GM19193 (cell line): ENCODE results near the gene EHD3.

Experiments used
- POLR2A ChIP-seq: IDR thresholded peaks from 4 replicates; pipeline ENCODE4 v1.6.1; 2011; ENCODE audit not compliant: insufficient read depth, insufficient read length; ENCODE audit errors: extremely low read depth

Gene EHD3

GRCh38 chr2:31254237-31255203 is 20.6 kb downstream of the EHD3 start:
- no peak for TF ChIP-seq POLR2A

DNA sequence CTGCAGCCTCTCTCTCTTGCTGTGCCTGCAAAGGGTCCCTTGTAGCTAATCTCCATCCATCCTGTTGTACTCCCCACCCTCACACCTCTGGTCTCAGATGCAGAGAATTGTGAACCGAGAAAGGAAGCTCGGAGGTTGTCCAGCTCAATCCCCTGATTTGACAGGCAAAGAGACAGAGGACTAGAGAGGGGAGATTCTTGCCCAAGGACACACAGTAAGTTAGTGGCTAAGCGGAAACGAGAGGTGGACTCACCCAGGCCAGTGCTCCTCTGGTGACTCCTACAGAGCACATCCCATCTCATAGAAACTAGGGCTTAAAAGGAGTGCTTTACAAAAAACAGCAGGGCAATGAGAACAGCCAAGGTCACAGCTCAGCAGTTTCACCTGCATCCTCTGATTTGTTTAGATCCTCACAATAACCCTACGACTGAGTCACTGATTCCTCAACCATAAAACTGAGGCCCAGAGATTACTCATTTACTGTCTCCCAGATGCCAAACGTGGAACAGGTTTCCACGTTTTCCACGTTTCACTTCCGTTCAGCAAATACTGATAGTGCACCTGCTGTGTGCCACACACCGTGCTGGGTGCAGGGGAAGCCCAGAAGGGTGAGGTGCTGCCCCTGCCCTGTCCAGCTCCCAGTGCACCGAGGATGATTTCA is 22.1 kb downstream of the EHD3 start:
- TF ChIP-seq POLR2A, result no peak

GRCh38 chr2:31256611-31257382 is 22.8 kb downstream of the EHD3 start:
- TF ChIP-seq POLR2A, result no peak

GRCh38 chr2:31258351-31258750 is 24.4 kb downstream of the EHD3 start:
- TF ChIP-seq POLR2A, result no peak

- TF ChIP-seq POLR2A, result no peak
These were observed 25.1 kb downstream of the EHD3 start for GRCh38 chr2:31259075-31259474.

DNA sequence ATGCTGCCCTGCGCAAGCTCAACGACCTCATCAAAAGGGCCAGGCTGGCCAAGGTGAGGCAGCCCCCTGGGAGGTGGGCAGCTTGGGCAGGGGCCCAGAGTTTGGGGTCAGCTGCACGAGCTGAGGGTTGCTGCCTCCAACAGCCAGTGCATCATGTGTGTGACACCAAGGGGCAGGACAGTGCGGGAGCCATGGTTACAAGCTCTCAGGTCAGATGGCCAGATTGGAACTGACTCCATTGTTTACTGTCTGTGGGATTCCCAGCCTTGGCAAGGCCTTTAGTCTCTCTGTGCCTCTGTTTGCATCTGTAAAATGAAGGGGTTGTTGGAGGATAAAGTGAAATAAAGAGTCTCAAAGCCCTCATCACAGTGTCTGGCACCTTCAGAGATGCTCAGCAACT is 26.9 kb downstream of the EHD3 start:
- TF ChIP-seq POLR2A, result no peak

DNA sequence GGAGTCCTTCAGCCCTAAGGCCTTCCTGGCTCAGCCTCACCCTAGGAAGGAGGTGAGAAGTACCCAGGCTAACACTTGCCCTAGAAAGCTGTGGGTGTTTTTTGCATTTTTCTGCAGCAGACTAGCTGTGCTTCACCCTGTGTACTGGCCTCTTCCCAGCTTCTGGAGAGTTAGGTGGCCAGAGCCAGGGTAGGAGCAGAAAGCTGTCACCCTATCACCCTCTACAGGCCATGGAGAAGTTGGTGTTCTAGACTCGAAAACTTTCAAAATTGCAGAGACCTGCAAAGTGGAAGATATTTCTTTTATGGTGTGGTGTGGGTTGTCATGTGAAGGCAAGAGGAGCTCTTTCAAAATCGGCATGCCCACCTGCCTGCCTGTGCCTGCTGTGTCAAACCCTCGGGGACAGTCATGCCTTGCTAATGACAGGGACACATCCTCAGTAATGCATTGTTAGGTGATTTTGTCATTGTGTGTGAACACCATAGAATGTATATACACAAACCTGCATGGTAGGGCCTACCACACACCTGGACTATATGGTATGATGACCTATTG is 29.8 kb downstream of the EHD3 start:
- no peak for TF ChIP-seq POLR2A

DNA sequence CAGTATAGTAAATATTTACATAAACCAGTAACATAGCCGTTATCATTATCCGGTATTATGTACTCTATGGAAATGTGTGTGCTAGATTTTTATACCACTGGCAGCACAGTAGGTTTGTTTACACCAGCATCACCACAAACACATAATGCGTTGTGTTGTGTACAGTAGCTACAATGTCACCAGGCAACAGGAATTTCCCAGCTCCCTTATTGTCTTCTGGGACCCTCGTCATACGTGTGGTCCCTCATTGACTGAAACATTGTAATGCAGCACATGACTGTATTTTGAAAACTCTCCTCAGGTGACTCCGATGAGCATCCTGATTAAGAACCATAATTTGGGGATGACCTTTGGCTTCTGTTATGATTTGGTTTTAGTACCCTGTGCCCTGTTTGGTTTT is 31.3 kb downstream of the EHD3 start:
- TF ChIP-seq POLR2A, result no peak

DNA sequence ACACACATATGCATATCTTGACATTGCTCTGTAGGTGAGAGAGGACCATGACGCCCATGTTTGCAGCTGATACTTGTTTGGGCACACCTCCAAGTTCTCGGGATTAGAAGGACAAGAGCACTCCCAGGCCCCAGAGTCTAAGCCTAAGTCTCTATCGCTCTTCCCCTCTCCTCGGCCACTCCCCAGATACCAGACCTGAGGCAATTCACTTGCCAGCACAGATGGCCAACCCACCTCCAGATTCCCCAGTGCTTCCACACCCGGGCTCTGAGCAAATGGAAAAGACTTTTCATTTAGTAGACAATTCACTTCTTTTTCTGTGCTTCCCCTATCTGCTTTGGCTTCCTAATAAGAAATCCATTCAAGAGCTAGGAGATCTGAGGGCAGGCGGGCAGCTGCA is 32.9 kb downstream of the EHD3 start:
- TF ChIP-seq POLR2A, result no peak

- TF ChIP-seq POLR2A, result no peak
These were observed 33.6 kb downstream of the EHD3 start for GRCh38 chr2:31267437-31268120.

DNA sequence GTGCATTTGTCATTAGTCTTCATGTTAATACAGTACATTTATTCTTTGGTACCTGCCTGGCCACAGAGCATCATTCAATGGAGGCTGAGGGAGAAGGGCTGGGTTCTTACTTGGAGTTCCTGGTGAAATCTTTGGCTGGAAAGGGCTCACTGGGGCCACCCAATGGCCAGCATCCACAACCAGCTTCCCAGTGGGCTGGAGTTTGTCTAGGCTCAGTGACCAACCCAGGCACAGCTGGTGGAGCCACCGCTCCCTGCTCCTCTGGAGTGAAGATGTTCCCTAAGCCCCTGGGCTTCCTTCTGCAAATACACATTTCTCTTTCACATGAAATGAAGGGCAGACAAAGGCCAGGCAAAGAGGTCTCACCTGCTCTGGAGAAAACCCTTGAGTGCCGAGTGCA is 34.4 kb downstream of the EHD3 start:
- TF ChIP-seq POLR2A, result no peak

DNA sequence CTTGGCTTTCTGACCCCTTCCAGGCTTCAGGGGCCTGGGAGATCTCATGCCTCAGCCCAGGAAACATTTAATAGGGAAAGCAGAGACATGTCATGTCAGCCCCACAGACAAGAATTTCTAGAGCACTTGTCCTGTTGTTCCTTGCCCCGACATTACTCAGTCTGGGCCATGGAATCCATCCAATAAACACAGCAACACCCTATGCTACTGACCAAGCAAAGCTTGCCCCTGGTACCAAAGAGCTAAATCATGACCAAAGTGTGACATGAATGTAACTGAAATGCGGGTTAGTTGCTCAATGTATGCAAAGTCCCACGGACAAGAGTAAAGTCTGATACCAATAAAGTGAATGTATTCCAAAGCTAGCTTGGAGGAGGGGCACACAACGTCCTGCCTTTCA is 35.1 kb downstream of the EHD3 start:
- TF ChIP-seq POLR2A, result no peak

GRCh38 chr2:31270131-31270530 is 36.2 kb downstream of the EHD3 start:
- TF ChIP-seq POLR2A, result no peak

DNA sequence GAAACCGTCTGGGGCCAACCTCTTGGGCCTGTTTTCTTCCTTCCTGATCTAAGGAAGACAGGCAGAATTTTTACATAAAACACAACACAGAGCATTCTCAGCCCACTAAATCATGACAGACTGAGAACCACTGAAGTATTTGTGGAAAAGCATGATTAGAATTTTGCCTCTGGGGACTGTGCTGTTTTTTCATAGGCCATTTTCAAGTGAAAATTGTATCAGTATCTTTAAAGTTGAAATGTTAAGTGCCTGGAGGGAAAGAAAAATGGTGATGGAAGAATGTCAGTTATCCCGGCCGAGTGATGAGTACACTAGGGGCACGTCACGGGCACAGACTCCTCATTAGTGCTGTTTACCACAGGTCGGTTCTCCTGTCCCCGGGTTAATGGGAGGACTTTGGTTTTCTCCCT is 36.9 kb downstream of the EHD3 start:
- no peak for TF ChIP-seq POLR2A

- TF ChIP-seq POLR2A, result no peak
These were observed 37.9 kb downstream of the EHD3 start for GRCh38 chr2:31271851-31272267.

DNA sequence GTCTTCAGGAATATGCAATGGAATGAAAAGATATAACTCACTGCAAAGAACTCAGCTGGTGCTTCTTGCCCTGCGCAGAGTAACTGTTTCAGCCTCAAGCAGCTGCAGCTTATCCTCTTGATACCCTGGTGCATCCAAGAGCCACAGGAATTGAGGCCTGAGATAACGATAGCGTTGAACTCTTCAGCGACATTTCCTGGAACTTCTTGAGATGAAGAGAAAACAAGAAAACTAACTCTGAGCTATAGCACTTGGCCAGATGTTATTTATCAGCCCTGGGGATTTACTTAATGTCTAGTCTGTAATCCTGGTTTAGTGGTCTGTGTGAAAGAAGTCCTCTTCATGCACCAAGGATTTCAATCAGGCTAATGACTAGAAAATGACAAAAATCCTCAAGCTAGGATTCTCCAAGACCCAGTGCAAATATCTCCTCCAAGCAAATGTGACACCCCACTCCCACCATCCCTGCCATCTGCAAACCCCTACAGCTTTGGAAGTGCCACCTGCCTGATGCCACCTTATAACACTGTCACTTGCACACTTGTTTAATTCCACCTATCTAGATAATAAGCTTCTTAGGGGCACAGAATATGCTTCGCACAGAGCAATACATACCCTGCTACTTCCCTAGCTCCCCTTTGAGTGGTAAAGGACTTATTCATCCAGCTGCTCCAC is 40.6 kb downstream of the EHD3 start:
- TF ChIP-seq POLR2A, result no peak
